HCT116 (cell line): Measurements from ENCODE around the gene ELP5. TPM values are rescaled to one million over a fixed set of nuclear protein-coding genes. Genes with fewer than 3 reads are reported as not detected.
A peak's percentile ranks its signal among the peaks of the same experiment; 100 is the strongest.

Source experiments
- ATAC-seq: fragments of 200-7000 bp; cut with Tn5 transposase; 2 replicates; pipeline ENCODE4 v1.9.1; 2020; ENCODE audit warnings: mild to moderate bottlenecking, moderate library complexity
- BruUV-seq: library from RNA; stranded (reverse); fragments of 400-500 nt; replicated peaks from 2 replicates; lab custom pipeline; 2021; lab: Mats Ljungman, UMichigan
- CTCF ChIA-PET: fragments of 300-600 bp; sonication (Branson Sonifier 250); formaldehyde crosslinking; loops from one replicate; lab custom pipeline; 2021; ENCODE audit warnings: antibody characterized with exemption; lab: Charles Lee
- POLR2A ChIA-PET: fragments of 300-600, 350-600 bp; sonication (Branson Sonifier 250); formaldehyde crosslinking; loops from one replicate; lab custom pipeline; 2021; ENCODE audit warnings: antibody characterized with exemption; lab: Charles Lee
- RAD21 ChIA-PET, 2 experiments: fragments of 300-600 bp; sonication (Branson Sonifier 250); formaldehyde crosslinking; loops; one replicate each; lab custom pipeline; 2023; ENCODE audit warnings: low total read pairs in 2 of 2; ENCODE audit not compliant: uncharacterized antibody in 2 of 2, unreplicated experiment in 2 of 2, low non-redundant PET in 1 of 2; lab: Charles Lee
- DNase-seq: peaks from one replicate; pipeline ENCODE4 v3.0.0-alpha.2; 2010; ENCODE audit warnings: low read depth, low spot score
- H2AFZ ChIP-seq: fragments of 200-600 bp; shearing (Covaris generic), sonication (generic); 2 replicates; pipeline ENCODE4 v1.6.1; 2017; ENCODE audit warnings: low read depth, mixed run types, mixed read lengths, antibody characterized with exemption, low read length; ENCODE audit not compliant: poor library complexity, severe bottlenecking
- H3K27ac ChIP-seq: 2 replicates; pipeline ENCODE4 v1.5.1; 2012; ENCODE audit warnings: low read depth, low read length
- H3K27me3 ChIP-seq: fragments of 200-600 bp; sonication (generic); 2 replicates; pipeline ENCODE4 v1.6.1; 2016; ENCODE audit warnings: mixed run types, low read length, mixed read lengths; ENCODE audit not compliant: insufficient read depth
- H3K36me3 ChIP-seq, 2 experiments: fragments of 200-500 bp in 1 of 2; fragments of 200-600 bp in 1 of 2; sonication (Bioruptor generic) in 1 of 2; sonication (generic) in 1 of 2; 2 replicates each; pipeline versions ENCODE4 v1.5.1 to v1.6.1; 2014 to 2016; ENCODE audit warnings: low read length in 2 of 2, inconsistent platforms in 1 of 2, mixed read lengths in 1 of 2, mixed run types in 1 of 2; ENCODE audit not compliant: insufficient read depth in 2 of 2, control insufficient read depth in 1 of 2
- H3K4me1 ChIP-seq, 2 experiments: fragments of 200-600 bp in 1 of 2; sonication (generic) in 1 of 2; 2 replicates each; pipeline versions ENCODE4 v1.5.1 to v1.6.1; 2012 to 2017; ENCODE audit warnings: low read length in 2 of 2, inconsistent platforms in 1 of 2, mild to moderate bottlenecking in 1 of 2, mixed read lengths in 1 of 2, mixed run types in 1 of 2, moderate library complexity in 1 of 2; ENCODE audit not compliant: insufficient read depth in 2 of 2, control insufficient read depth in 1 of 2
- H3K4me2 ChIP-seq: fragments of 200-600 bp; sonication (generic); 2 replicates; pipeline ENCODE4 v1.6.1; 2017; ENCODE audit warnings: mixed run types, low read length, mixed read lengths
- H3K4me3 ChIP-seq, 2 experiments: fragments of 200-600 bp in 1 of 2; sonication (generic) in 1 of 2; replicated peaks in 1 of 2; 2 replicates each; pipeline ENCODE4 v1.5.1; 2011 to 2016; ENCODE audit warnings: low read length in 2 of 2, control low read depth in 1 of 2, low read depth in 1 of 2, mild to moderate bottlenecking in 1 of 2, mixed read lengths in 1 of 2, mixed run types in 1 of 2
- H3K79me2 ChIP-seq: fragments of 200-600 bp; sonication (generic); 2 replicates; pipeline ENCODE4 v1.6.1; 2017; ENCODE audit warnings: mild to moderate bottlenecking, mixed run types, low read length, moderate library complexity, mixed read lengths; ENCODE audit not compliant: insufficient read depth
- H3K9ac ChIP-seq: fragments of 200-600 bp; sonication (generic); 2 replicates; pipeline ENCODE4 v1.6.1; 2016; ENCODE audit warnings: low read length, mixed read lengths
- H3K9me2 ChIP-seq: fragments of 200-600 bp; sonication (generic), shearing (Covaris generic); 2 replicates; pipeline ENCODE4 v1.6.1; 2017; ENCODE audit warnings: mixed run types, mild to moderate bottlenecking, moderate library complexity; ENCODE audit not compliant: insufficient read depth
- H3K9me3 ChIP-seq, 2 experiments: fragments of 200-500 bp in 1 of 2; fragments of 200-600 bp in 1 of 2; sonication (Bioruptor generic) in 1 of 2; sonication (generic) in 1 of 2; 2 replicates each; pipeline ENCODE4 v1.6.1; 2014 to 2017; ENCODE audit warnings: low read length in 2 of 2, mixed read lengths in 2 of 2, inconsistent platforms in 1 of 2, low read depth in 1 of 2, mild to moderate bottlenecking in 1 of 2, mixed run types in 1 of 2, moderate library complexity in 1 of 2; ENCODE audit not compliant: control insufficient read depth in 1 of 2, insufficient read depth in 1 of 2
- H4K20me1 ChIP-seq: fragments of 200-600 bp; sonication (generic), shearing (Covaris generic); 2 replicates; pipeline ENCODE4 v1.6.1; 2017; ENCODE audit warnings: mixed run types, mild to moderate bottlenecking, moderate library complexity; ENCODE audit not compliant: insufficient read depth
- ATF3 ChIP-seq: IDR thresholded peaks from 2 replicates; pipeline ENCODE4 v1.6.1; 2012
- EZH2phosphoT487 ChIP-seq: fragments of 200-600 bp; IDR thresholded peaks from 2 replicates; pipeline ENCODE4 v1.6.1; 2018; ENCODE audit warnings: antibody characterized with exemption, borderline replicate concordance
- REST ChIP-seq: IDR thresholded peaks from 2 replicates; pipeline ENCODE4 v1.6.1; 2012; ENCODE audit warnings: low read depth
- ZFX ChIP-seq: fragments of 450-650 bp; IDR thresholded peaks from 2 replicates; pipeline ENCODE4 v1.6.1; 2017
- intact Hi-C: fragments of 100-400 bp; cut with micrococcal nuclease; formaldehyde crosslinking; loops from 2 replicates; pipeline ENCODE4 v1.10.0; 2022
- total RNA-seq: library from RNA; stranded (reverse); gene quantifications from one replicate; pipeline ENCODE4 v1.2.1, GENCODE V29; 2021; ENCODE audit not compliant: unreplicated experiment

The ELP5 gene
- total RNA-seq, 1 experiment from 2014 or later, result 81.7 TPM

GRCh38 chr17:7221278-7222092 is 30.5 kb upstream of the ELP5 start:
- no TSS peak for BruUV-seq
- Histone ChIP-seq H3K4me2 (peak overlapping the region; percentile 96), H2AFZ (no peak overlapping the region), H3K36me3 (peaks cover 30 to 41% of the 10 kb centered on the region in 2 experiments; a peak in 3 of 4 replicates), H3K4me3 (peak overlapping the region; percentile 69 to 75), H3K9me3 (no peaks in the 10 kb centered on the region), H3K4me1 (peaks cover 7 to 41% of the 10 kb centered on the region in 2 experiments; a peak in 3 of 4 replicates), H3K9me2 (no peaks in the 10 kb centered on the region), H3K27ac (peak overlapping the region; percentile 99), H3K9ac (peak overlapping the region; percentile 95), H3K27me3 (no peaks in the 10 kb centered on the region), H3K79me2 (peaks cover 30% of the 10 kb centered on the region), H4K20me1 (no peaks in the 10 kb centered on the region)
- ChIA-PET CTCF (interaction anchor here (0.9 to 2.8 kb wide), 14 partner anchors 8 to 339 kb away, joined by 3 to 37 read pairs (median 5); partner anchors contain the start of genes GABARAP, NEURL4, PHF23 and SLC2A4), RAD21 (interaction anchor here (0.6 to 1.2 kb wide), 6 partner anchors 15 to 189 kb away, joined by 3 to 7 read pairs (median 5); no protein-coding TSS in a partner anchor), POLR2A (interaction anchor here (1.1 to 3.2 kb wide), 8 partner anchors 13 to 363 kb away, joined by 3 to 19 read pairs (median 9); partner anchors contain the start of genes DVL2, GABARAP and MPDU1)
- TF ChIP-seq ATF3 (no peak), ZFX (no peak), REST (no peak), EZH2phosphoT487 (no peak)
- DNase-seq, result no peak
- no peak for ATAC-seq
- intact Hi-C loops, result loop anchor here (2.0 kb wide), 1 partner anchor 75 kb away; no protein-coding TSS in a partner anchor
